ENCODE results near the gene ARAP3.

DNA sequence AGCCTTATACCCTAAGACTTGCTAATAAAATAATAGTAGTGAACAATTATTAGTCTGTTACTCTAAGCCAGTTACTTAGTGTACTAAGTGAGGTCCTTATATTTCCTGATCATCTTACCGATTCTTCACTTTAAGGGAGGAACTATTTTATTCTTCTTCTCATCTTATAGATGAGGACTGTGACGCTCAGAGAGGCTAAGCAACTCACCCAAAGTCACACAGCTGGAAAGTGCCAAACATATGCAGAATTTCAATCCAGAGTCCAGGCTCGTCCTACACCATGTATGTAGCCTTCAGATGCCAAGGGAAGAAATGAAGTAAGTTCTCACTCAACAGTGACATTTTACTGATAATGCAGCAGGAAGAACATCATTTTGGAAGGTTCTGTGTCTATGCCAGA is 34.4 kb upstream of the ARAP3 start:
- TF ChIP-seq, protein P1, sequence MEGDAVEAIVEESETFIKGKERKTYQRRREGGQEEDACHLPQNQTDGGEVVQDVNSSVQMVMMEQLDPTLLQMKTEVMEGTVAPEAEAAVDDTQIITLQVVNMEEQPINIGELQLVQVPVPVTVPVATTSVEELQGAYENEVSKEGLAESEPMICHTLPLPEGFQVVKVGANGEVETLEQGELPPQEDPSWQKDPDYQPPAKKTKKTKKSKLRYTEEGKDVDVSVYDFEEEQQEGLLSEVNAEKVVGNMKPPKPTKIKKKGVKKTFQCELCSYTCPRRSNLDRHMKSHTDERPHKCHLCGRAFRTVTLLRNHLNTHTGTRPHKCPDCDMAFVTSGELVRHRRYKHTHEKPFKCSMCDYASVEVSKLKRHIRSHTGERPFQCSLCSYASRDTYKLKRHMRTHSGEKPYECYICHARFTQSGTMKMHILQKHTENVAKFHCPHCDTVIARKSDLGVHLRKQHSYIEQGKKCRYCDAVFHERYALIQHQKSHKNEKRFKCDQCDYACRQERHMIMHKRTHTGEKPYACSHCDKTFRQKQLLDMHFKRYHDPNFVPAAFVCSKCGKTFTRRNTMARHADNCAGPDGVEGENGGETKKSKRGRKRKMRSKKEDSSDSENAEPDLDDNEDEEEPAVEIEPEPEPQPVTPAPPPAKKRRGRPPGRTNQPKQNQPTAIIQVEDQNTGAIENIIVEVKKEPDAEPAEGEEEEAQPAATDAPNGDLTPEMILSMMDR (IDR thresholded peaks at IDR 0.05; ENCODE audit: borderline replicate concordance, extremely low read depth, low read length, poor library complexity, severe bottlenecking), result no peak
- TF ChIP-seq EZH2 (IDR thresholded peaks at IDR 0.05; ENCODE audit: borderline replicate concordance, low read depth, low read length, severe bottlenecking), result no peak

Measured in DND-41 (cell line).